NCI-H1436 treated with DMSO at 0.1 percent for 48 hours (cell line): ENCODE data around the gene UGT1A8.

Experiments
- DNase-seq: peaks from one replicate; lab custom pipeline; 2025; lab: John Stamatoyannopoulos, UW

Gene UGT1A8

DNA sequence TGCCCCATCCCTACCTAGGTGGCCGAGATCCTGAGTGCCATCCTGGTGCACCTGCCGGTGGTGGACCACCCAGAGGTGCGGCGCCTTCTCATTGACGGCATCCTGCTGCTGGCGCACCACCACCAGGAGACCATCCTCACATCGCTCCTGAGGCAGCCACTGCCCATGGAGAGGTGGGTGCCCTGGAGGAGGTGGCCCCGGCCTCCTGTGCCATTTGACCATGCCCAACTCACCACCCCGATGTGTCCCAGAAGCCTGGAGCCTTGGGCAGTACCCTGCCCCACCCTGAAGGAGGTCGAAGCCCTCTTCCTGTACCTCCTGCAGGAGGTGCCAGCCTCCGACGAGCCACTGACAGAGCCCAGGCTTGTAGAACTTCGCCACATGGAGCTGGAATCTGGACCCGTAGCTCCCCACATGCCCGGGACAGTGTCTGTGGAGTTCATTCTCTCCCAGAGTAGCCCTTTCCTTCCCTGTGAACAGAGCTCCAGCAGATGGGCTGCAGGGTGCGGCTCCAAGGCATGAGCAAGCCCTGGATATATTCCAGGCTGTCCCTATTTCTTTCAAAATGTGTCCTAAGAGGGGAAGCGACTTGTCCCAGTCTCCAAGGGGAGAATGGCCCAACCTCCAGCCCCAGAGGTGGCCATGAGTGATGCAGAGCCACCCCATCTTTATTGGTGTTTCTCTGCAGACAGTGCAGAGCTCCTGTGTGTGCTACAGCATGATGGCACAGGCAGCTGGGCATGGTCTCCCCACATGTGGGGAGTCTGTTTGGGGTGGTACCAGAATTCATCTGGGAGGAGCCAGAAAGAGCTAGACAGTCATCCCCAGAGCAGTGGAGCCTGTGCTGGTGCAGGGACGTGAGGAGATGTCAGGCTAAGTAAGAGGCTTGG, 202.7 kb downstream of the UGT1A8 start:
- no peak for DNase-seq

GRCh38 chr2:233820774-233821105, 203.3 kb downstream of the UGT1A8 start:
- no peak for DNase-seq

DNA sequence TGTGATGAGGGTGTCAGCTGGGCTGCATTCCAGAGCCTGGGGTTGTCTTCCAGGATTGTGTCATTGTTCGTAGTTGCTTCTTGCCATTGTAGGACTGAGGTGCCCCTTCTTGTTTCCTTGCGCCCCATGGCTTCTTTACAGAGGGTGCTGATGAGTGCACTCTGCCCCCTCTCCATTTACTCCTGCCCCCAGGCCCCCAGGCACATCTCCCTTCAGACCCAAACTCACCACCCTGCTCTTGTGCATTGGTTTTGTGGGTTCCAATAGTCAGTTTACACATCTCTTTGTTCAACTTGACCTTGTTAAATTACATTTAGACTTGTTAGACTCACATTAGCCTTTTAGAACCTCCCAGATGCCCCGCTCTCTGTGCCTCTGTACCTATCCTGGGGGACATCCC, 203.8 kb downstream of the UGT1A8 start:
- DNase-seq = no peak

GRCh38 chr2:233821709-233822100, 204.3 kb downstream of the UGT1A8 start:
- DNase-seq = no peak

- DNase-seq = no peak
Observed at GRCh38 chr2:233822101-233822771, 204.8 kb downstream of the UGT1A8 start.
